ENCODE results near the gene HMGCL. TPM values are rescaled to one million over a fixed set of nuclear protein-coding genes. Genes with fewer than 3 reads are reported as not detected.
A peak's percentile ranks its signal among the peaks of the same experiment; 100 is the strongest.

The HMGCL gene
- total RNA-seq, 1 donor from 2014 or later: 26.8 TPM

DNA sequence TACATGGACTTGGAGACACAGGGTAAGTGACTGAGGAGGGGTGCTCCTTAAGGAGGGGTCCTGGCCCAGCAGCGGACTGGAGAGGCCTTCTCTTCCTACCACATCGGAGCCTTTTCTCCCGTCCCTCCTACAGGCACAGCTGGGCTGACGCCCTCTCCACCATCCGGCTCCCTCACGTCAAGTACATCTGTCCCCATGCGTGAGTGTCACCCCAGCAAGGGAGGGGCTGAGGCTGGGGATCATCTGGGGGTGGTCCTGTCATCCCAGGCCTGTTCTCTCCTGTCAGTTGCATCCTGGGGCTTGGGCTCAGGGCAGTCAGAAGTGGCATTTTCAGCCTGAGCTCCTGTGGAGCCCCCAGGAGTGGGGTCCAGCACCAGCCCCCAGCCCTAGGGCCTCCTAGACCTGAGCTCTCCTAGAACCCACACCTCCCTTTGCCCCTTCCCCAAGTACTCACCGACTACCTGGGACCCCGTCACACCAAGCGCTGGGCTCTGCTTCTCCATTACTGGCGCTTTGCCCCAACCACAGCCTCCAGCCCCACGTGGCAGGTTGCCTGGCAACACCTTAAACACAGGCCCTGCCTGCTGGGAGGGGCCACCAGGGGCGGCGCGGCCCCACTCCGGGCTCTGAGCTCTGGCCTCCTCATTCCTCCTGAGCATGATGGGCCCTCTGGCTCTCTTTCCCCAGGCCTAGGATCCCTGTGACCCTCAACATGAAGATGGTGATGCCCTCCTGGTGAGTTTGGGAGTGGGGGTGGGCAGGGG is 32.0 kb downstream of the HMGCL start:
- no peak for DNase-seq (ENCODE audit: low spot score)
- peaks cover 37% of the 10 kb centered on the region for H3K4me1 Mint-ChIP-seq (ENCODE audit: low read depth)
- H3K27ac Mint-ChIP-seq (ENCODE audit: unreplicated experiment): peak overlapping the region; percentile 17
- no peaks in the 10 kb centered on the region for H3K9me3 Mint-ChIP-seq (ENCODE audit: low read depth)
- TF ChIP-seq, protein P1, sequence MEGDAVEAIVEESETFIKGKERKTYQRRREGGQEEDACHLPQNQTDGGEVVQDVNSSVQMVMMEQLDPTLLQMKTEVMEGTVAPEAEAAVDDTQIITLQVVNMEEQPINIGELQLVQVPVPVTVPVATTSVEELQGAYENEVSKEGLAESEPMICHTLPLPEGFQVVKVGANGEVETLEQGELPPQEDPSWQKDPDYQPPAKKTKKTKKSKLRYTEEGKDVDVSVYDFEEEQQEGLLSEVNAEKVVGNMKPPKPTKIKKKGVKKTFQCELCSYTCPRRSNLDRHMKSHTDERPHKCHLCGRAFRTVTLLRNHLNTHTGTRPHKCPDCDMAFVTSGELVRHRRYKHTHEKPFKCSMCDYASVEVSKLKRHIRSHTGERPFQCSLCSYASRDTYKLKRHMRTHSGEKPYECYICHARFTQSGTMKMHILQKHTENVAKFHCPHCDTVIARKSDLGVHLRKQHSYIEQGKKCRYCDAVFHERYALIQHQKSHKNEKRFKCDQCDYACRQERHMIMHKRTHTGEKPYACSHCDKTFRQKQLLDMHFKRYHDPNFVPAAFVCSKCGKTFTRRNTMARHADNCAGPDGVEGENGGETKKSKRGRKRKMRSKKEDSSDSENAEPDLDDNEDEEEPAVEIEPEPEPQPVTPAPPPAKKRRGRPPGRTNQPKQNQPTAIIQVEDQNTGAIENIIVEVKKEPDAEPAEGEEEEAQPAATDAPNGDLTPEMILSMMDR (IDR thresholded peaks at IDR 0.05): no peak
- no peak overlapping the region for H3K4me3 Mint-ChIP-seq (ENCODE audit: unreplicated experiment)
- H3K27me3 Mint-ChIP-seq (ENCODE audit: low read depth): no peaks in the 10 kb centered on the region
- H3K36me3 Mint-ChIP-seq (ENCODE audit: low read depth): peaks cover 2% of the 10 kb centered on the region

DNA sequence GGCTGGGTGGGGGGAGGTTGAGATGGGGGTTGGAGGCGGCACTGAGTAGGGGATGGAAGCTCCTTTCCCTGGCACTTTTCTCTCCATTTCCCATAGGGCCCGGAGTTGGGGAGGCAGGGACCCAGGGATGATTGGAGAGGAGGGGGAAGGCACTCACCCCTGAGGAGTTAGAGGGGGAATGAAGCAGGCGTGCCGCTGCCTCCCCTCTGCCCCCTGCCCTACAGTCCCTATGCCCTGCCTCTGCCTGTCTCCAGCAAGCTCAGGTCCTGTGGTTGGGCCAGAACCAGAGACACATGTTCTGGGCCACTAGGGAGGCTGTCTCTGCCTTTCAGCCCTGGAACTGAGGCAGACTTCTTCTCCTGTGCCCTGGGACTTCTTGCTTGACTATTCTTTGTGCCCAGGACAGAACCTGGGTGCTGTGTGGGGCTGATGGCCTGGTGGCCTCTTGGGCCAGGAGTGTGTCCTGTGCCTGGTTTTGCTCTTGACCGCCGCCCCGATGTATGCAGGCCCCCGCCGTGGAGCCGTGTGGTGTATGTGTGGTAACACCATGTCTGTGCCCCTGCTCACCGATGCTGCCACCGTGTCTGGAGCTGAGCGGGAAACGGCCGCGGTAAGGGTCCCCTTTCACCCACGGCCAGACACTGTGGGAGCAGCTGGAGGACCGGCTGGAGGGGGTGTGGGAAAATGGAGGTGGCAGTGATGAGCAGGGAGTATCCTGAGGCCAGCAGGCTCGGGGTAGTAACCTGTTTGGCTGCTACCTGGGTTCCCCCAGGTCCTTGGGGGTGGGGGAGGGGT is 32.9 kb downstream of the HMGCL start:
- Mint-ChIP-seq H3K27me3 (ENCODE audit: low read depth) (no peaks in the 10 kb centered on the region), H3K27ac (ENCODE audit: unreplicated experiment) (peak overlapping the region; percentile 97), H3K4me1 (ENCODE audit: low read depth) (peaks cover 37% of the 10 kb centered on the region), H3K9me3 (ENCODE audit: low read depth) (no peaks in the 10 kb centered on the region), H3K36me3 (ENCODE audit: low read depth) (peaks cover 7% of the 10 kb centered on the region), H3K4me3 (ENCODE audit: unreplicated experiment) (peak overlapping the region; percentile 99)
- TF ChIP-seq, protein P1 (IDR thresholded peaks at IDR 0.05): no peak
- DNase-seq (ENCODE audit: low spot score): no peak

DNA sequence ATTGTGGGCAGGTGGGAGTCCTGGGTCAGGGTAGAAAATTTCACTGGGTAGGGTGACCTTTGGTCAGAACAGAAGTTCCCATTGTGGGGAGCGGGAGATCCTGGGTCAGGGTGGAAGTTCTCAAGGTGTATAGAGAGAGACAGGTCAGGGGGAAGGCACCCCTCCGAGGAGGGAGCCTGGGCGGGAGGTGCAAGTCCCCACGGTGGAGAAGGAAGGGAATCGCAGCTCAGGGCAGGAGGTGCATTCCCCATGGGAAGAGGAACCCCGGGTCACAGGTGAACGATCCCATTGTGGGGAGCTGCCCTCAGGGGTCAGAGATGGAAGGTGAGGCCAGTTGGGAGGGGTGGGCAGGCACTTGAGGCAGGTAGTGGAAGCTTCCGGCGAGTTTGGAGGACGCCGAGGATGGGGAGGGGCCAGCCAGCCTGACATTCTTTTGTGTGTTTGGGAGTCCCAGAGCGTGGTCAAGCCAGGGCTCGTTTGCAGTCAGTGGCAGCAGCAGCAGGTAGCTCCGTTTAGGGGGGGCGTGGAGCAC is 33.6 kb downstream of the HMGCL start:
- peak overlapping the region; percentile 97 for H3K27ac Mint-ChIP-seq (ENCODE audit: unreplicated experiment)
- H3K4me1 Mint-ChIP-seq (ENCODE audit: low read depth): peaks cover 37% of the 10 kb centered on the region
- TF ChIP-seq, protein P1 (IDR thresholded peaks at IDR 0.05): no peak
- peak overlapping the region; percentile 99 for H3K4me3 Mint-ChIP-seq (ENCODE audit: unreplicated experiment)
- no peaks in the 10 kb centered on the region for H3K9me3 Mint-ChIP-seq (ENCODE audit: low read depth)
- no peaks in the 10 kb centered on the region for H3K27me3 Mint-ChIP-seq (ENCODE audit: low read depth)
- H3K36me3 Mint-ChIP-seq (ENCODE audit: low read depth): peaks cover 13% of the 10 kb centered on the region
- no peak for DNase-seq (ENCODE audit: low spot score)

DNA sequence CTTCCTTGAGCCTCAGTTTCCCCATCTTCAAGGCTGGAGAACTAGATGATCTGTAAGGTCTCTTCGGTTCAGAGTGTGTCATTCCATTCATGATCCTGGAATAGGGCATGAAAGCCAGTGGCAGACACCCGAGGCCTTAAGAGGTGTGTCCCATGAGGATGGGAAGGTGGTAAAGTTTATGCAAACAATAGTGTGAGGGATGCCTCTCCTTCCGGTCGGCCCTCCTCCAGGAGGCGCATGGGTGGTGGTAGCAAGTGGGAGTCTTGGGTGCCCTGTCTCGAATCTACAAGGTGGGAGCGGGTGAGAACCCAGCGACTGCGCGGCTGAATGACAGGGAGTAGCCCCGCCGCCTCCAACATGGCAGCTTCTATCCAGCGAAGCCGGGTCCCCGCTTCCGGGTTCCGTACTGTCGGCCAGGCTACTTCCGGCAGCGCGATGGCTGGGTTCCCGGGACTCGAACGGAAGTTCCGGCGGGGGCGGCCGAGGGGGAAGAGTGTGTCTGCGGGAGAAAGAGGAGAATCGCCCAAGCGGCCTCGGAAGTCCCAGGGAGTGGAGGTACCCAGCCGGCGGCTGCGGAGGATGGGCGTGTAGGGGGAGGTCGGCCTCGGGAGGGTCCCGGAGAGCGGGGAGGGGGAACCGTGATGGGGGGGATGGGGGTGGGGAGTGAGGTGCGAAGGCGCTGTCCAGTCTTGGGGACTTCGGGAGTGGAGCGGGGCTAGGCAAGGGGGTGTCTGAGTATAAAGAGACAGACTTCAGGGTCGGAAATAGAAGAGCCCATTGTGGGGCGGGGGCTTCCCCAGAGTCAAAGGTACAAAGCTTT is 34.3 kb downstream of the HMGCL start, which contains the start of gene LYPLA2:
TSS of gene LYPLA2 (plus strand) at position 450 of the 820 bp plus-strand sequence. CDS start 1,538 bp downstream, outside the sequence.
- peaks cover 17% of the 10 kb centered on the region for H3K36me3 Mint-ChIP-seq (ENCODE audit: low read depth)
- TF ChIP-seq, protein P1 (IDR thresholded peaks at IDR 0.05): no peak
- H3K27ac Mint-ChIP-seq (ENCODE audit: unreplicated experiment): peak within 1 kb of the TSS; percentile 97
- peak; percentile 98 for DNase-seq (ENCODE audit: low spot score)
- H3K4me3 Mint-ChIP-seq (ENCODE audit: unreplicated experiment): peak within 1 kb of the TSS; percentile 99
- H3K9me3 Mint-ChIP-seq (ENCODE audit: low read depth): no peaks in the 10 kb centered on the region
- peaks cover 37% of the 10 kb centered on the region for H3K4me1 Mint-ChIP-seq (ENCODE audit: low read depth)
- H3K27me3 Mint-ChIP-seq (ENCODE audit: low read depth): no peaks in the 10 kb centered on the region
